HL-60 (cell line): ENCODE data around the gene FBXO17.

Source experiments
- GABPA ChIP-seq: IDR thresholded peaks from 2 replicates; pipeline ENCODE4 v1.6.1; 2012; ENCODE audit warnings: low read depth
- POLR2AphosphoS5 ChIP-seq: IDR thresholded peaks from 2 replicates; pipeline ENCODE4 v1.6.1; 2012; ENCODE audit warnings: low read depth
- SPI1 ChIP-seq: IDR thresholded peaks from 2 replicates; pipeline ENCODE4 v1.6.1; 2012; ENCODE audit warnings: low read depth, mild to moderate bottlenecking, borderline replicate concordance
- TF ChIP-seq, protein P1 (sequence below): IDR thresholded peaks from one replicate; pipeline ENCODE4 v1.5.1; 2011; ENCODE audit warnings: low read length, control low read depth, inconsistent platforms; ENCODE audit not compliant: insufficient read depth
- TF ChIP-seq, protein P2 (sequence below): IDR thresholded peaks from 2 replicates; pipeline ENCODE4 v1.6.1; 2012; ENCODE audit warnings: low read depth; ENCODE audit not compliant: insufficient replicate concordance

DNA sequence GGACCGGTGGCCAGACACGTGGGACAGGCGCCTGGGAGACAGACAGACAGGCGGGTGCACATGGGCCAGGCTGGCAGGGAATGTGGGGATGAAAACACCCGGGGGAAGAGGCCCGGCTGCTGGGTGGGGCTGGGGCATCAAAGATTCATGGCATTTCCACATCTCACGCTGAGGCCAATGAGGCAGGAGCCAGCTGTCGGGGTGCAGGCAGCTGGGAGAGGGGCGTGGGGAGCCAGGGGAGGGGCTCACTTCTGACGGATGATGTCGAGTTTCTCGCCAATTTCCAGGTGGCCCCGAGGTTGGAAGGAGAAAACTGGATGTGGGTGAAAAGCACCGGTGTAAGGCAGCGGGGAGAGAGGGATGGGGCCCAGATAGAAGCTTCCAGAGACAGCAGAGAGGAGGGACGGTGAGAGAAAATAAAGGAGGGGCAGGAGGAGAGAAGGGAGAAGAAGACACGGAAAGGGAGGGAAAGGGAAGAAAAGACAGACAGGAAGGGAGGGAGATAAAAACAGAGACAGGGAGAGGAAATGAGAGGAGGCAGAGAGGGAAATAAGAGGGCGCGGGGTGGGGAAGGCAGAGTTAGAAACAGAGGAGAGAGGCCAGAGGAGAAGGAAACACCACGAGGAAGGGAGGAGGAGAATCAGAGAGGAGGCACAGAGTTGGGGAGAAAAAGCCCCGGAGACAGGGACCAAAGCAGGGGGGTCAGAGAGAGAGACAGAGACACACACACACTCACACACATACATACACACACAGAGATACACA, 55.5 kb downstream of the FBXO17 start:
- no peak for TF ChIP-seq POLR2AphosphoS5
- TF ChIP-seq, protein P1, sequence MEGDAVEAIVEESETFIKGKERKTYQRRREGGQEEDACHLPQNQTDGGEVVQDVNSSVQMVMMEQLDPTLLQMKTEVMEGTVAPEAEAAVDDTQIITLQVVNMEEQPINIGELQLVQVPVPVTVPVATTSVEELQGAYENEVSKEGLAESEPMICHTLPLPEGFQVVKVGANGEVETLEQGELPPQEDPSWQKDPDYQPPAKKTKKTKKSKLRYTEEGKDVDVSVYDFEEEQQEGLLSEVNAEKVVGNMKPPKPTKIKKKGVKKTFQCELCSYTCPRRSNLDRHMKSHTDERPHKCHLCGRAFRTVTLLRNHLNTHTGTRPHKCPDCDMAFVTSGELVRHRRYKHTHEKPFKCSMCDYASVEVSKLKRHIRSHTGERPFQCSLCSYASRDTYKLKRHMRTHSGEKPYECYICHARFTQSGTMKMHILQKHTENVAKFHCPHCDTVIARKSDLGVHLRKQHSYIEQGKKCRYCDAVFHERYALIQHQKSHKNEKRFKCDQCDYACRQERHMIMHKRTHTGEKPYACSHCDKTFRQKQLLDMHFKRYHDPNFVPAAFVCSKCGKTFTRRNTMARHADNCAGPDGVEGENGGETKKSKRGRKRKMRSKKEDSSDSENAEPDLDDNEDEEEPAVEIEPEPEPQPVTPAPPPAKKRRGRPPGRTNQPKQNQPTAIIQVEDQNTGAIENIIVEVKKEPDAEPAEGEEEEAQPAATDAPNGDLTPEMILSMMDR: no peak
- TF ChIP-seq GABPA: no peak
- TF ChIP-seq, protein P2, sequence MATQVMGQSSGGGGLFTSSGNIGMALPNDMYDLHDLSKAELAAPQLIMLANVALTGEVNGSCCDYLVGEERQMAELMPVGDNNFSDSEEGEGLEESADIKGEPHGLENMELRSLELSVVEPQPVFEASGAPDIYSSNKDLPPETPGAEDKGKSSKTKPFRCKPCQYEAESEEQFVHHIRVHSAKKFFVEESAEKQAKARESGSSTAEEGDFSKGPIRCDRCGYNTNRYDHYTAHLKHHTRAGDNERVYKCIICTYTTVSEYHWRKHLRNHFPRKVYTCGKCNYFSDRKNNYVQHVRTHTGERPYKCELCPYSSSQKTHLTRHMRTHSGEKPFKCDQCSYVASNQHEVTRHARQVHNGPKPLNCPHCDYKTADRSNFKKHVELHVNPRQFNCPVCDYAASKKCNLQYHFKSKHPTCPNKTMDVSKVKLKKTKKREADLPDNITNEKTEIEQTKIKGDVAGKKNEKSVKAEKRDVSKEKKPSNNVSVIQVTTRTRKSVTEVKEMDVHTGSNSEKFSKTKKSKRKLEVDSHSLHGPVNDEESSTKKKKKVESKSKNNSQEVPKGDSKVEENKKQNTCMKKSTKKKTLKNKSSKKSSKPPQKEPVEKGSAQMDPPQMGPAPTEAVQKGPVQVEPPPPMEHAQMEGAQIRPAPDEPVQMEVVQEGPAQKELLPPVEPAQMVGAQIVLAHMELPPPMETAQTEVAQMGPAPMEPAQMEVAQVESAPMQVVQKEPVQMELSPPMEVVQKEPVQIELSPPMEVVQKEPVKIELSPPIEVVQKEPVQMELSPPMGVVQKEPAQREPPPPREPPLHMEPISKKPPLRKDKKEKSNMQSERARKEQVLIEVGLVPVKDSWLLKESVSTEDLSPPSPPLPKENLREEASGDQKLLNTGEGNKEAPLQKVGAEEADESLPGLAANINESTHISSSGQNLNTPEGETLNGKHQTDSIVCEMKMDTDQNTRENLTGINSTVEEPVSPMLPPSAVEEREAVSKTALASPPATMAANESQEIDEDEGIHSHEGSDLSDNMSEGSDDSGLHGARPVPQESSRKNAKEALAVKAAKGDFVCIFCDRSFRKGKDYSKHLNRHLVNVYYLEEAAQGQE: no peak
- TF ChIP-seq SPI1: no peak
